MM.1S (cell line): ENCODE results near the gene GFAP.

ENCODE experiments used
- CTCF ChIP-seq: fragments of 300-600 bp; sonication (generic); IDR thresholded peaks from 2 replicates; pipeline ENCODE4 v1.5.1; 2016; ENCODE audit warnings: antibody characterized with exemption, low read length, mixed read lengths
- EZH2 ChIP-seq: fragments of 300-600 bp; sonication (generic); optimal IDR thresholded peaks from 2 replicates; pipeline ENCODE3; 2017; ENCODE audit warnings: low read depth, mild to moderate bottlenecking, antibody characterized with exemption, low read length, mixed read lengths
- EZH2phosphoT487 ChIP-seq: fragments of 300-600 bp; sonication (generic); IDR thresholded peaks from 2 replicates; pipeline ENCODE4 v1.6.1; 2018; ENCODE audit warnings: antibody characterized with exemption, low read length

DNA sequence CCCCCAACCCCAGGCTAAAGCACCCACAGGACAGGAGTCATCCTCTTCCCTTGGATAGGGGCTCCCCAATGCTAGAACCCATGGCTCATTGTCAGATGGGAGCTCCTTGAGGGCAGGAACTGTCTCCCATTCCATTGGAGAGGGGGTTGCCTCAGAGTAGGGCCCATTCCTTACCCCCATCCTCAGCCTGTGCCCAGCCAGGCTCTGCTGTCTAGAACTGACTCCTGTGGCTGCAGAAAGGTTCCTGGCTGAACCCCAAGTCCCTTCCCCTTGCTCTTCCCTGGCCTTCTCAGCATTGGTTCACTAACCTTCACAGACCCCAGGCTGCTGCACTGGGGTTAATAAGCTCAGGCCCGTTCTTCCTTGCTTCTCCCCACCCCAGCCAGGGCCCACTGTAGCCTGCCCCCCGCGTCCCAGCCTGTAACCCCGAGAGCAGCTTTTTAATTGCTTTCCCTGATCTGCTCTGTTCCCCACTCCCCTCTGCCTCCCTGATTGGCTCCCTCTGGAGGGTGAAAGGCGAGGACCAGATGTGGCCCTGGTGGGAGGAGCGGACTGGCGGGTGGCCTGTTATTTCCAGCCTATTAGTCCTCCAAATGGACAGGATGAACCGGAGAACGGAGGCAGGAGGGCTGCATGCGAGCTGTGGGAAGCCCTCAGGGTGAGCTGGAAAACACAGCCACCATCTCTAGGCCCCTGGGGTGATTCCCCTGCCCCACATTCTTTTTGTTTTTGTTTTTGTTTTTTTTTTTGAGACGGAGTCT is 6.0 kb upstream of the GFAP start:
- TF ChIP-seq CTCF = no peak
- TF ChIP-seq EZH2 = no peak
- TF ChIP-seq EZH2phosphoT487 = no peak
